ENCODE data around the gene DCPS.

Gene DCPS

DNA sequence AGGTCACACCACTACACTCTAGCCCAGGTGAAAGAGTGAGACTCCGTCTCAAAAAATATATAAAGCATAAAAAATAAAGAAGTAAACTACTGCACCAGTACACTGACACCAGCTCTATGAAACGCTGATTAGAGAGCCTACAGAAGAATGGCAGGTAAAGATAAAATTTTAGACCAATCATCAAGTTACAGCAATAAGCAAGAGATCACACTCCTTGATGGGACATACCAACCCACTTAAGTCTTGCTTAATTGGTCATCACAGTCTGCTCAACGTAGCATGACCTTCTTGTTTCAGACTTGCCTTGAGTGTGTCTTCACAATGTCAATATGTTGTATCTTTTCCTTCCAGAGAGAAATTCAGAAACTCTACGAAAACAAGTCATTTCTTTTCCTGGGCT, 47.6 kb upstream of the DCPS start:
- Histone ChIP-seq H3K9me3 (ENCODE audit: low read length) (no peaks in the 10 kb centered on the region), H3F3A (ENCODE audit: insufficient read depth, low read length) (no peaks in the 10 kb centered on the region; the same call in 1 of the 2 replicates), H2AFZ (ENCODE audit: low read length) (no peak overlapping the region), H3K4me2 (ENCODE audit: low read length) (no peak overlapping the region), H3K27me3 (ENCODE audit: insufficient read depth, low read length) (no peaks in the 10 kb centered on the region), H3K4me3 (ENCODE audit: low read depth, low read length, poor library complexity, severe bottlenecking) (no peak overlapping the region), H3K9ac (ENCODE audit: low read length) (no peak overlapping the region), H3K79me2 (ENCODE audit: insufficient read depth, low read length) (no peaks in the 10 kb centered on the region), H3K9me2 (ENCODE audit: low read depth, low read length) (no peaks in the 10 kb centered on the region), H3K27ac (ENCODE audit: low read depth, low read length, poor library complexity, severe bottlenecking) (no peak overlapping the region), H4K20me1 (ENCODE audit: insufficient read depth, low read length) (no peaks in the 10 kb centered on the region), H3K36me3 (ENCODE audit: insufficient read depth, low read length) (peaks cover 24% of the 10 kb centered on the region; the same call in 1 of the 2 replicates), H3K4me1 (ENCODE audit: insufficient read depth, low read length, severe bottlenecking) (no peaks in the 10 kb centered on the region)
- TF ChIP-seq EZH2 (IDR thresholded peaks at IDR 0.05; ENCODE audit: borderline replicate concordance, low read length) (no peak), CTCF (IDR thresholded peaks at IDR 0.05; ENCODE audit: low read length) (no peak)

DNA sequence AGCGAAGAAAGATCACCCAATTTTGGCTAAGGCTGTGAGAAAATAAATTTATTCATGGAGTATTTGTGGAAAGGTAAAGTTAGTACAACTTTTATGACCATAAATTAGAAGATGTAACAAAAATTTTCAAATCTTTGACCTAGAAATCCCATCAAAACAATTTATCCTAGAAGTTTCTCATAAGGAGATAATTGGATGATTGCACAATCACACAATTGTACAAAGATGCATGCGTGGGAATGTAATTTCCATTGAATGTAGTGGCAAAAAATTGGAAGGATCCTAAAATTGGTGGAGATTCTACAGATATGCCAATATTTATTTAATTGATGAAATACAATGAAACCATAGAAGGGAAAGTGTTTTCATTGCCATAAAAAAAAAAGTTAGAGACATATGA, 46.7 kb upstream of the DCPS start:
- H3K9me3 ChIP-seq (ENCODE audit: low read length): no peaks in the 10 kb centered on the region
- no peak overlapping the region for H3K4me3 ChIP-seq (ENCODE audit: low read depth, low read length, poor library complexity, severe bottlenecking)
- no peaks in the 10 kb centered on the region for H3K27me3 ChIP-seq (ENCODE audit: insufficient read depth, low read length)
- no peaks in the 10 kb centered on the region; the same call in 1 of the 2 replicates for H3F3A ChIP-seq (ENCODE audit: insufficient read depth, low read length)
- no peak overlapping the region for H2AFZ ChIP-seq (ENCODE audit: low read length)
- H3K4me1 ChIP-seq (ENCODE audit: insufficient read depth, low read length, severe bottlenecking): no peaks in the 10 kb centered on the region
- peaks cover 31% of the 10 kb centered on the region; the same call in 1 of the 2 replicates for H3K36me3 ChIP-seq (ENCODE audit: insufficient read depth, low read length)
- H3K79me2 ChIP-seq (ENCODE audit: insufficient read depth, low read length): no peaks in the 10 kb centered on the region
- no peak overlapping the region for H3K27ac ChIP-seq (ENCODE audit: low read depth, low read length, poor library complexity, severe bottlenecking)
- H3K4me2 ChIP-seq (ENCODE audit: low read length): no peak overlapping the region
- TF ChIP-seq EZH2 (IDR thresholded peaks at IDR 0.05; ENCODE audit: borderline replicate concordance, low read length) (no peak), CTCF (IDR thresholded peaks at IDR 0.05; ENCODE audit: low read length) (no peak)
- no peaks in the 10 kb centered on the region for H4K20me1 ChIP-seq (ENCODE audit: insufficient read depth, low read length)
- H3K9me2 ChIP-seq (ENCODE audit: low read depth, low read length): no peaks in the 10 kb centered on the region
- no peak overlapping the region for H3K9ac ChIP-seq (ENCODE audit: low read length)

- no peaks in the 10 kb centered on the region for H3K27me3 ChIP-seq (ENCODE audit: insufficient read depth, low read length)
- no peaks in the 10 kb centered on the region; the same call in 1 of the 2 replicates for H3F3A ChIP-seq (ENCODE audit: insufficient read depth, low read length)
- peaks cover 37% of the 10 kb centered on the region; the same call in 1 of the 2 replicates for H3K36me3 ChIP-seq (ENCODE audit: insufficient read depth, low read length)
Observed at GRCh38 chr11:126257764-126258163, 46.1 kb upstream of the DCPS start.

More at GRCh38 chr11:126257764-126258163, 46.1 kb upstream of the DCPS start:
- H3K4me3 ChIP-seq (ENCODE audit: low read depth, low read length, poor library complexity, severe bottlenecking): no peak overlapping the region
- no peaks in the 10 kb centered on the region for H3K79me2 ChIP-seq (ENCODE audit: insufficient read depth, low read length)
- no peak overlapping the region for H3K9ac ChIP-seq (ENCODE audit: low read length)
- H3K4me2 ChIP-seq (ENCODE audit: low read length): no peak overlapping the region
- H2AFZ ChIP-seq (ENCODE audit: low read length): no peak overlapping the region
- H3K9me3 ChIP-seq (ENCODE audit: low read length): no peaks in the 10 kb centered on the region
- H3K4me1 ChIP-seq (ENCODE audit: insufficient read depth, low read length, severe bottlenecking): no peaks in the 10 kb centered on the region
- H3K27ac ChIP-seq (ENCODE audit: low read depth, low read length, poor library complexity, severe bottlenecking): no peak overlapping the region
- H4K20me1 ChIP-seq (ENCODE audit: insufficient read depth, low read length): no peaks in the 10 kb centered on the region
- TF ChIP-seq EZH2 (IDR thresholded peaks at IDR 0.05; ENCODE audit: borderline replicate concordance, low read length) (no peak), CTCF (IDR thresholded peaks at IDR 0.05; ENCODE audit: low read length) (no peak)
- H3K9me2 ChIP-seq (ENCODE audit: low read depth, low read length): no peaks in the 10 kb centered on the region

Data from OCI-LY1 (cell line).